Choroid plexus epithelial cell (primary cell): Measurements from ENCODE around the gene ZDHHC17.

Experiments
- DNase-seq: peaks from one replicate; pipeline ENCODE4 v3.0.0-alpha.2; 2010; ENCODE audit warnings: low read depth
- H3K4me3 ChIP-seq: 2 replicates; pipeline ENCODE4 v1.5.1; 2011; ENCODE audit warnings: low read depth, mild to moderate bottlenecking, control low read depth, low read length, moderate library complexity
- CTCF ChIP-seq: conservative IDR thresholded peaks from 2 replicates; pipeline ENCODE4 v1.5.1; 2011; ENCODE audit warnings: low read depth, mild to moderate bottlenecking, control low read depth, inconsistent platforms, low read length, moderate library complexity

Gene ZDHHC17

GRCh38 chr12:76763746-76764675 lies at the start of gene ZDHHC17:
TSS of gene ZDHHC17 (plus strand) at chr12:76764115. CDS start at chr12:76764237, 122 bp downstream.
- DNase-seq: peak; percentile 94

GRCh38 chr12:76714415-76714814 lies 49.5 kb upstream of the ZDHHC17 start:
- TF ChIP-seq CTCF: no peak
- DNase-seq: no peak
- H3K4me3 ChIP-seq: no peak overlapping the region

More at GRCh38 chr12:76763746-76764675, at the start of gene ZDHHC17:
- H3K4me3 ChIP-seq: peak within 1 kb of the TSS; percentile 98
- no peak for TF ChIP-seq CTCF

- DNase-seq: no peak
- H3K4me3 ChIP-seq: no peak overlapping the region
- TF ChIP-seq CTCF: no peak
Measured at GRCh38 chr12:76714861-76715260, 49.1 kb upstream of the ZDHHC17 start.

- DNase-seq: no peak
- no peak overlapping the region for H3K4me3 ChIP-seq
- no peak for TF ChIP-seq CTCF
Measured at GRCh38 chr12:76715332-76715731, 48.6 kb upstream of the ZDHHC17 start.

GRCh38 chr12:76717314-76717713 lies 46.6 kb upstream of the ZDHHC17 start:
- no peak for DNase-seq
- H3K4me3 ChIP-seq: no peak overlapping the region
- TF ChIP-seq CTCF: no peak

GRCh38 chr12:76719171-76720041 lies 44.5 kb upstream of the ZDHHC17 start:
- peak; percentile 18 for DNase-seq
- TF ChIP-seq CTCF: no peak
- no peak overlapping the region for H3K4me3 ChIP-seq
